Ovary (tissue), 3 donors: ENCODE measurements around the gene OR11A1.

ENCODE experiments used
- CTCF ChIP-seq, 3 donors: fragments of 450-650 bp in 2 of 3; fragments of 200-600 bp in 1 of 3; IDR thresholded peaks; one replicate each; pipeline versions ENCODE4 v1.5.1 to v1.8.0; 2016 to 2022; ENCODE audit warnings: antibody characterized with exemption in 3 of 3, mild to moderate bottlenecking in 1 of 3
- EP300 ChIP-seq: sonication (generic); formaldehyde crosslinking; IDR thresholded peaks from one replicate; pipeline ENCODE4 v1.6.1; 2017; ENCODE audit warnings: antibody characterized with exemption
- POLR2A ChIP-seq: fragments of 450-650 bp; IDR thresholded peaks from one replicate; pipeline ENCODE4 v1.6.1; 2017; ENCODE audit warnings: antibody characterized with exemption, mild to moderate bottlenecking, moderate library complexity
- donor health status: DM: no; HTN: no; CAD: no.

- no peak for TF ChIP-seq CTCF (IDR thresholded peaks at IDR 0.05)
- no peak for TF ChIP-seq POLR2A
- TF ChIP-seq EP300, result no peak
Measured at GRCh38 chr6:29501106-29501505, 44.2 kb upstream of the OR11A1 start.
